BE2C (cell line): ENCODE results near the gene ATG5.

Experiments
- DNase-seq: peaks from one replicate; pipeline ENCODE4 v3.0.0-alpha.2; 2020
- H3K27me3 ChIP-seq: fragments of 250-450 bp; sonication (Bioruptor Pico); 2 replicates; pipeline ENCODE4 v1.5.1; 2020; ENCODE audit warnings: mild to moderate bottlenecking
- H3K36me3 ChIP-seq: fragments of 250-450 bp; sonication (Bioruptor Pico); 2 replicates; pipeline ENCODE4 v1.5.1; 2020; ENCODE audit warnings: mild to moderate bottlenecking
- H3K4me1 ChIP-seq: fragments of 250-450 bp; sonication (Bioruptor Pico); 2 replicates; pipeline ENCODE4 v1.5.1; 2020
- H3K4me3 ChIP-seq: 2 replicates; pipeline ENCODE4 v1.5.1; 2011; ENCODE audit warnings: low read depth, low read length
- H3K9me3 ChIP-seq: fragments of 250-450 bp; sonication (Bioruptor Pico); 2 replicates; pipeline ENCODE4 v1.5.1; 2020
- TF ChIP-seq, protein P1 (sequence below): IDR thresholded peaks from 2 replicates; pipeline ENCODE4 v1.5.1; 2012; ENCODE audit warnings: mild to moderate bottlenecking, low read depth, low read length

The ATG5 gene

DNA sequence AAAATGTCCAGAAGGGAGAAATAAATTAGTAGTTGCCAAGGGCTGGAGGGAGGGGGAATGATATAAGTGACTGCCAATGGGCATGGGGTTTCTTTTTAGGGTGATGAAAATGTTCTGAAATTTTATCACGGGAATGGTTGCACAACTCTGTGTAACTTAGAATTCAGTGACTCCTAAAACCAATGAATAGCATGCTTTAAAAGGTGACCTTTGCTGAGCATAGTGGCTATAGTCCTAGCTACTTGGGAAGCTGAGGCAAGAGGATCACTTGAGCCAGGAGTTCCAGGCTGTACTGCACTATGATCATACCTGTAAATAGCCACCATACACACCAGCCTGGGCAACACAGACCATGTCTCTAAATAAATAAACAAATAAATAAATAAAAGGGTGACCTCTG is 109.0 kb downstream of the ATG5 start:
- TF ChIP-seq, protein P1, sequence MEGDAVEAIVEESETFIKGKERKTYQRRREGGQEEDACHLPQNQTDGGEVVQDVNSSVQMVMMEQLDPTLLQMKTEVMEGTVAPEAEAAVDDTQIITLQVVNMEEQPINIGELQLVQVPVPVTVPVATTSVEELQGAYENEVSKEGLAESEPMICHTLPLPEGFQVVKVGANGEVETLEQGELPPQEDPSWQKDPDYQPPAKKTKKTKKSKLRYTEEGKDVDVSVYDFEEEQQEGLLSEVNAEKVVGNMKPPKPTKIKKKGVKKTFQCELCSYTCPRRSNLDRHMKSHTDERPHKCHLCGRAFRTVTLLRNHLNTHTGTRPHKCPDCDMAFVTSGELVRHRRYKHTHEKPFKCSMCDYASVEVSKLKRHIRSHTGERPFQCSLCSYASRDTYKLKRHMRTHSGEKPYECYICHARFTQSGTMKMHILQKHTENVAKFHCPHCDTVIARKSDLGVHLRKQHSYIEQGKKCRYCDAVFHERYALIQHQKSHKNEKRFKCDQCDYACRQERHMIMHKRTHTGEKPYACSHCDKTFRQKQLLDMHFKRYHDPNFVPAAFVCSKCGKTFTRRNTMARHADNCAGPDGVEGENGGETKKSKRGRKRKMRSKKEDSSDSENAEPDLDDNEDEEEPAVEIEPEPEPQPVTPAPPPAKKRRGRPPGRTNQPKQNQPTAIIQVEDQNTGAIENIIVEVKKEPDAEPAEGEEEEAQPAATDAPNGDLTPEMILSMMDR, result no peak
- Histone ChIP-seq H3K9me3 (no peaks in the 10 kb centered on the region), H3K27me3 (no peaks in the 10 kb centered on the region), H3K4me3 (no peak overlapping the region), H3K36me3 (no peaks in the 10 kb centered on the region), H3K4me1 (no peaks in the 10 kb centered on the region; the same call in 1 of the 2 replicates)
- DNase-seq, result no peak

- Histone ChIP-seq H3K9me3 (no peaks in the 10 kb centered on the region), H3K36me3 (no peaks in the 10 kb centered on the region), H3K4me1 (no peaks in the 10 kb centered on the region; the same call in 1 of the 2 replicates), H3K27me3 (no peaks in the 10 kb centered on the region), H3K4me3 (no peak overlapping the region)
- TF ChIP-seq, protein P1, result no peak
- DNase-seq, result no peak
Measured at GRCh38 chr6:106215608-106216007, 110.0 kb downstream of the ATG5 start.

- Histone ChIP-seq H3K4me1 (no peaks in the 10 kb centered on the region), H3K27me3 (no peaks in the 10 kb centered on the region), H3K4me3 (no peak overlapping the region), H3K9me3 (no peaks in the 10 kb centered on the region), H3K36me3 (no peaks in the 10 kb centered on the region)
- TF ChIP-seq, protein P1, result no peak
- DNase-seq, result no peak
Measured at GRCh38 chr6:106214531-106214930, 111.0 kb downstream of the ATG5 start.

DNA sequence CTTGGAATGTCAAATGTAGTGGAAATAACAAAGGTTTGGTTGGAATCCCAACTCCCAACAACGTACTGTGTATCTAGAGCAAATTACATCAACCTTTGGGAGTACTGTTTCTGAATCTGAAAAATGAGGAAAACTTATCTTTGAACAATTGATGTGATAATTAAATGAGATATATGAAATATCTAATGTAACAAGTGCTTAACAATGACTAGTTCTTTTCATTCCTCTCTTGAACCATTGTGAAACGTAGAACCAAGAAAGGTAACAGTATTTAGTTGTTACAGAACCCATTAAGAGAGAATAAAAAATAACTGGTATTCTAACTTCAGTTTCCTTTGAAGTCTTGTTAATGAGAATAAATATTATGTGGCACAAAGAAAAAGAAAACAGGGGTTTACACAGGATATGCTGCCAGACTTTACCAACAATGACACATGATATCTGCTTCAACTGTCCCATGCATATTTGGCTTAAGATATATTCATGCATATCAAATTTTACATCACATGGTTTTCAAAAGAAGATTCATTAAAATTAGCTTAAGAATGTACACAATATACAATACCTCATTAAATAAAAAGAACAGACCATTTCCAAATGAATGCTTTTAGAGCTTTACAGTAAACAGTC is 111.8 kb downstream of the ATG5 start:
- no peaks in the 10 kb centered on the region for H3K4me1 ChIP-seq
- H3K9me3 ChIP-seq, result no peaks in the 10 kb centered on the region
- no peaks in the 10 kb centered on the region for H3K27me3 ChIP-seq
- H3K36me3 ChIP-seq, result no peaks in the 10 kb centered on the region
- no peak overlapping the region for H3K4me3 ChIP-seq
- TF ChIP-seq, protein P1, result no peak
- DNase-seq, result no peak

GRCh38 chr6:106212576-106212975 is 113.0 kb downstream of the ATG5 start:
- Histone ChIP-seq H3K36me3 (no peaks in the 10 kb centered on the region), H3K9me3 (no peaks in the 10 kb centered on the region), H3K4me3 (no peak overlapping the region), H3K27me3 (no peaks in the 10 kb centered on the region), H3K4me1 (no peaks in the 10 kb centered on the region)
- DNase-seq, result no peak
- TF ChIP-seq, protein P1, result no peak

DNA sequence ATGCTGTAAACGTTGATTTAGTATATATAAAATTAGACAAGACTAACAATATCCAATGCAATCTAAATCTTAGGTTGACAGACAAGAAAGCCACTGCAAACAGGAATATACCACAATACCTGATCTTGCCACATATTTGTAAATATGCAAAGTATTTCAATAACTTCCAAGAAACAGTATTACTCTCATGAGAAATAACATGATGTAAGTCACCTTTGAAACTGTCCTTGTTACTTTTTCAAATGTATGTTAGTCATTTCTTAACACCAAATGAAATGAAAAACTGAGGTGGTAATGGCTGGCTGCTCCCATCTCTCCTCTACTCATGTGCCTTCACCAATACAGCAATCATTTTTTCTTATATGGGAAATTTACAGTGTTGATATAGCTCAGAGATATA is 118.7 kb downstream of the ATG5 start:
- no peak for DNase-seq
- Histone ChIP-seq H3K27me3 (no peaks in the 10 kb centered on the region), H3K9me3 (no peaks in the 10 kb centered on the region), H3K36me3 (no peaks in the 10 kb centered on the region), H3K4me3 (no peak overlapping the region), H3K4me1 (no peaks in the 10 kb centered on the region)
- TF ChIP-seq, protein P1, result no peak
